Thoracic aorta (tissue), 2 donors: Measurements from ENCODE around the gene CDYL. TPM values are rescaled to one million over a fixed set of nuclear protein-coding genes. Genes with fewer than 3 reads are reported as not detected.

Experiments used
- ATAC-seq: fragments of 150-250 bp; one replicate; pipeline ENCODE4 v1.8.0; 2017; ENCODE audit warnings: low read depth; ENCODE audit not compliant: insufficient number of reproducible peaks, low FRiP score
- DNase-seq: peaks from one replicate; pipeline ENCODE4 v3.0.0-alpha.2; 2020; ENCODE audit warnings: low spot score
- H3K27ac ChIP-seq, 2 donors: fragments of 200-600 bp; sonication (generic); 1 replicate in 1 of 2; 2 replicates in 1 of 2; pipeline ENCODE4 v1.5.1; 2016; ENCODE audit warnings: mild to moderate bottlenecking in 2 of 2, moderate library complexity in 2 of 2
- H3K27me3 ChIP-seq: fragments of 200-600 bp; sonication (generic); replicated peaks from 2 replicates; pipeline ENCODE4 v1.6.0; 2016; ENCODE audit warnings: mild to moderate bottlenecking; ENCODE audit not compliant: insufficient read depth
- H3K36me3 ChIP-seq: fragments of 200-600 bp; sonication (generic); one replicate; pipeline ENCODE4 v1.5.1; 2016
- H3K4me1 ChIP-seq, 2 donors: fragments of 200-600 bp; sonication (generic); 1 replicate in 1 of 2; 2 replicates in 1 of 2; pipeline versions ENCODE4 v1.5.1 to v1.6.0; 2016; ENCODE audit warnings: low read depth in 2 of 2, mild to moderate bottlenecking in 1 of 2; ENCODE audit not compliant: control insufficient read depth in 1 of 2
- H3K4me3 ChIP-seq: fragments of 200-600 bp; sonication (generic); 2 replicates; pipeline ENCODE4 v1.5.1; 2016; ENCODE audit warnings: mild to moderate bottlenecking
- H3K9me3 ChIP-seq: fragments of 200-600 bp; sonication (generic); 2 replicates; pipeline ENCODE4 v1.5.1; 2016
- total RNA-seq, 2 donors: library from RNA; depleted of rRNA; stranded (reverse); fragments of >200 nt; gene quantifications; one replicate each; pipeline versions ENCODE4 v1.1.0 to v1.2.3, GENCODE V29; 2016
- TF ChIP-seq, protein P1 (sequence below): fragments of 200-600 bp; sonication (generic); IDR thresholded peaks from one replicate; pipeline ENCODE4 v1.5.1; 2019; ENCODE audit warnings: antibody characterized with exemption

Gene CDYL
- total RNA-seq, 2 donors from 2014 or later: 22.7 to 38.2 TPM

- no peak overlapping the region for H3K27ac ChIP-seq
- no peaks in the 10 kb centered on the region for H3K9me3 ChIP-seq
- H3K4me3 ChIP-seq: no peak overlapping the region
- DNase-seq: no peak
- no peaks in the 10 kb centered on the region for H3K27me3 ChIP-seq
- H3K36me3 ChIP-seq: no peaks in the 10 kb centered on the region
- peaks cover 19 to 36% of the 10 kb centered on the region in 2 donors for H3K4me1 ChIP-seq
- ATAC-seq: no peak
- TF ChIP-seq, protein P1, sequence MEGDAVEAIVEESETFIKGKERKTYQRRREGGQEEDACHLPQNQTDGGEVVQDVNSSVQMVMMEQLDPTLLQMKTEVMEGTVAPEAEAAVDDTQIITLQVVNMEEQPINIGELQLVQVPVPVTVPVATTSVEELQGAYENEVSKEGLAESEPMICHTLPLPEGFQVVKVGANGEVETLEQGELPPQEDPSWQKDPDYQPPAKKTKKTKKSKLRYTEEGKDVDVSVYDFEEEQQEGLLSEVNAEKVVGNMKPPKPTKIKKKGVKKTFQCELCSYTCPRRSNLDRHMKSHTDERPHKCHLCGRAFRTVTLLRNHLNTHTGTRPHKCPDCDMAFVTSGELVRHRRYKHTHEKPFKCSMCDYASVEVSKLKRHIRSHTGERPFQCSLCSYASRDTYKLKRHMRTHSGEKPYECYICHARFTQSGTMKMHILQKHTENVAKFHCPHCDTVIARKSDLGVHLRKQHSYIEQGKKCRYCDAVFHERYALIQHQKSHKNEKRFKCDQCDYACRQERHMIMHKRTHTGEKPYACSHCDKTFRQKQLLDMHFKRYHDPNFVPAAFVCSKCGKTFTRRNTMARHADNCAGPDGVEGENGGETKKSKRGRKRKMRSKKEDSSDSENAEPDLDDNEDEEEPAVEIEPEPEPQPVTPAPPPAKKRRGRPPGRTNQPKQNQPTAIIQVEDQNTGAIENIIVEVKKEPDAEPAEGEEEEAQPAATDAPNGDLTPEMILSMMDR: no peak
These were observed 140.9 kb downstream of the CDYL start for GRCh38 chr6:4916954-4917561.

- H3K36me3 ChIP-seq: no peaks in the 10 kb centered on the region
- no peak for DNase-seq
- TF ChIP-seq, protein P1: no peak
- H3K27me3 ChIP-seq: no peaks in the 10 kb centered on the region
- H3K27ac ChIP-seq: no peak overlapping the region
- no peak overlapping the region for H3K4me3 ChIP-seq
- H3K9me3 ChIP-seq: no peaks in the 10 kb centered on the region
- H3K4me1 ChIP-seq: no peaks in the 10 kb centered on the region
- ATAC-seq: no peak
These were observed 144.8 kb downstream of the CDYL start for GRCh38 chr6:4920914-4921410.

GRCh38 chr6:4922488-4923037 is 146.4 kb downstream of the CDYL start:
- no peaks in the 10 kb centered on the region for H3K36me3 ChIP-seq
- no peaks in the 10 kb centered on the region for H3K4me1 ChIP-seq
- H3K27me3 ChIP-seq: no peaks in the 10 kb centered on the region
- no peak overlapping the region for H3K4me3 ChIP-seq
- no peak for DNase-seq
- ATAC-seq: no peak
- H3K27ac ChIP-seq: no peak overlapping the region
- H3K9me3 ChIP-seq: no peaks in the 10 kb centered on the region
- TF ChIP-seq, protein P1: no peak

- DNase-seq (no peak), ATAC-seq (no peak)
- Histone ChIP-seq H3K4me1 (no peaks in the 10 kb centered on the region), H3K4me3 (no peak overlapping the region), H3K27me3 (no peaks in the 10 kb centered on the region), H3K36me3 (no peaks in the 10 kb centered on the region), H3K27ac (no peak overlapping the region), H3K9me3 (no peaks in the 10 kb centered on the region)
- TF ChIP-seq, protein P1: no peak
These were observed 146.9 kb downstream of the CDYL start for GRCh38 chr6:4923081-4923480.

DNA sequence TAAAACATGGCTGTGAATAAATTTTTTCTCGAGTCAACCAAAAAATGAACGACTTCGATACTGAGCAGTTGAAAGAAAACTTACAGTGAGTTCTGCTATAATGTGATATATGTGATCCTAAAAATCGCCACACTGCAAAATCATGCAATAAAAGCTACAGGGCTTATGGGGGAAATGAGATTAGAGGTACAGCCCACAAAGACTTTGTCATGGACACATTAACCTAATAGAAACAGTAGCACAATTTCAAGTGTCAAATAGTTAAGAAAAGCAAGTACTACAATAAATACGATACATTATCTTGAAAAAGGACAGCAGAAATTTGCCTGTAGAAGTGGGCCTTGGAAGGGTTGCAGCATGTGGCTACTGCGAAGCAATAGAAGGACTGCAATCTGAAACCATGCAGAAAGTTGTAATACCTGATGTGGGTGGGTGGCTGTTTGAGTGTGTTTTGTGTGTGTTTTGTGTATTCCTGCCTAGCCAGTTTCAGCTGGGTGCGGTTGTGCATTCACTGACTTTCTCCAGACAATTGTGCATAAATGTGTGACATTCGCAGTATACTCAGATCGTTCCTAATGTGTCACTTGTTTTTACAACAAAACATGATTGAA is 148.6 kb downstream of the CDYL start:
- Histone ChIP-seq H3K27me3 (no peaks in the 10 kb centered on the region), H3K36me3 (no peaks in the 10 kb centered on the region), H3K4me1 (no peaks in the 10 kb centered on the region), H3K27ac (no peak overlapping the region), H3K4me3 (no peak overlapping the region), H3K9me3 (no peaks in the 10 kb centered on the region)
- TF ChIP-seq, protein P1: no peak
- DNase-seq: no peak
- ATAC-seq: no peak
